Activated naive CD4-positive, alpha-beta T cell treated with anti-CD3 and anti-CD28 coated beads, Interleukin-2, amount 50 U/mL, for 24 hours (primary cell): Measurements from ENCODE around the gene HELZ2.
A peak's percentile ranks its signal among the peaks of the same experiment; 100 is the strongest.

Source experiments
- H3K27ac Mint-ChIP-seq: one replicate; pipeline ENCODE4 v1.8.0; 2021; ENCODE audit warnings: mild to moderate bottlenecking, mixed read lengths
- H3K27me3 Mint-ChIP-seq: one replicate; pipeline ENCODE4 v1.8.0; 2021; ENCODE audit warnings: mixed read lengths
- H3K36me3 Mint-ChIP-seq: one replicate; pipeline ENCODE4 v1.8.0; 2021; ENCODE audit warnings: mixed read lengths
- H3K4me1 Mint-ChIP-seq: one replicate; pipeline ENCODE4 v1.8.0; 2021; ENCODE audit warnings: mixed read lengths
- H3K4me3 Mint-ChIP-seq: one replicate; pipeline ENCODE4 v1.8.0; 2021; ENCODE audit warnings: mild to moderate bottlenecking, mixed read lengths
- H3K9me3 Mint-ChIP-seq: one replicate; pipeline ENCODE4 v1.8.0; 2021; ENCODE audit warnings: mixed read lengths

Gene HELZ2

GRCh38 chr20:63554361-63555278 lies 19.4 kb downstream of the HELZ2 start:
- H3K27ac Mint-ChIP-seq = no peak overlapping the region
- no peaks in the 10 kb centered on the region for H3K27me3 Mint-ChIP-seq
- H3K36me3 Mint-ChIP-seq = no peaks in the 10 kb centered on the region
- H3K4me3 Mint-ChIP-seq = peak overlapping the region; percentile 51
- H3K9me3 Mint-ChIP-seq = no peaks in the 10 kb centered on the region
- H3K4me1 Mint-ChIP-seq = peaks cover 11% of the 10 kb centered on the region

GRCh38 chr20:63553933-63554290 lies 20.1 kb downstream of the HELZ2 start, which contains the start of gene FNDC11:
Gene FNDC11, plus strand, starts transcription at chr20:63554159. Its CDS starts 1,505 bp downstream, at chr20:63555664.
- Mint-ChIP-seq H3K27me3 (peaks cover 2% of the 10 kb centered on the region), H3K4me1 (peaks cover 15% of the 10 kb centered on the region), H3K27ac (no peak within 1 kb of the TSS), H3K4me3 (peak within 1 kb of the TSS; percentile 52), H3K36me3 (no peaks in the 10 kb centered on the region), H3K9me3 (no peaks in the 10 kb centered on the region)

- no peaks in the 10 kb centered on the region for H3K9me3 Mint-ChIP-seq
- no peaks in the 10 kb centered on the region for H3K36me3 Mint-ChIP-seq
- H3K4me1 Mint-ChIP-seq = peaks cover 15% of the 10 kb centered on the region
- H3K27me3 Mint-ChIP-seq = peaks cover 2% of the 10 kb centered on the region
- H3K4me3 Mint-ChIP-seq = peak overlapping the region; percentile 52
- H3K27ac Mint-ChIP-seq = no peak overlapping the region
Observed at GRCh38 chr20:63553251-63553932, 20.6 kb downstream of the HELZ2 start.

- no peaks in the 10 kb centered on the region for H3K36me3 Mint-ChIP-seq
- peak overlapping the region; percentile 52 for H3K4me3 Mint-ChIP-seq
- peaks cover 15% of the 10 kb centered on the region for H3K4me1 Mint-ChIP-seq
- no peaks in the 10 kb centered on the region for H3K9me3 Mint-ChIP-seq
- H3K27ac Mint-ChIP-seq = peak overlapping the region; percentile 65
- H3K27me3 Mint-ChIP-seq = peaks cover 2% of the 10 kb centered on the region
Observed at GRCh38 chr20:63552481-63553249, 21.4 kb downstream of the HELZ2 start.

GRCh38 chr20:63551068-63551467 lies 23.0 kb downstream of the HELZ2 start:
- peak overlapping the region; percentile 42 for H3K27ac Mint-ChIP-seq
- H3K27me3 Mint-ChIP-seq = peaks cover 2% of the 10 kb centered on the region
- peaks cover 15% of the 10 kb centered on the region for H3K4me1 Mint-ChIP-seq
- H3K9me3 Mint-ChIP-seq = no peaks in the 10 kb centered on the region
- H3K36me3 Mint-ChIP-seq = no peaks in the 10 kb centered on the region
- no peak overlapping the region for H3K4me3 Mint-ChIP-seq

GRCh38 chr20:63549679-63550282 lies 24.3 kb downstream of the HELZ2 start:
- peaks cover 2% of the 10 kb centered on the region for H3K27me3 Mint-ChIP-seq
- no peak overlapping the region for H3K4me3 Mint-ChIP-seq
- H3K36me3 Mint-ChIP-seq = no peaks in the 10 kb centered on the region
- H3K27ac Mint-ChIP-seq = no peak overlapping the region
- no peaks in the 10 kb centered on the region for H3K9me3 Mint-ChIP-seq
- H3K4me1 Mint-ChIP-seq = peaks cover 18% of the 10 kb centered on the region

- H3K4me3 Mint-ChIP-seq = no peak overlapping the region
- H3K4me1 Mint-ChIP-seq = peaks cover 18% of the 10 kb centered on the region
- H3K9me3 Mint-ChIP-seq = no peaks in the 10 kb centered on the region
- H3K27me3 Mint-ChIP-seq = peaks cover 2% of the 10 kb centered on the region
- no peaks in the 10 kb centered on the region for H3K36me3 Mint-ChIP-seq
- no peak overlapping the region for H3K27ac Mint-ChIP-seq
Observed at GRCh38 chr20:63549019-63549418, 25.0 kb downstream of the HELZ2 start.

GRCh38 chr20:63548542-63548941 lies 25.5 kb downstream of the HELZ2 start:
- H3K4me3 Mint-ChIP-seq = no peak overlapping the region
- peaks cover 18% of the 10 kb centered on the region for H3K4me1 Mint-ChIP-seq
- H3K27me3 Mint-ChIP-seq = peaks cover 2% of the 10 kb centered on the region
- no peaks in the 10 kb centered on the region for H3K9me3 Mint-ChIP-seq
- H3K27ac Mint-ChIP-seq = no peak overlapping the region
- H3K36me3 Mint-ChIP-seq = no peaks in the 10 kb centered on the region

GRCh38 chr20:63547725-63548480 lies 26.1 kb downstream of the HELZ2 start, which contains the start of gene SRMS:
Gene SRMS, minus strand, starts transcription at chr20:63547749. Its CDS starts 286 bp downstream, at chr20:63547463.
- no peak within 1 kb of the TSS for H3K27ac Mint-ChIP-seq
- H3K27me3 Mint-ChIP-seq = peaks cover 2% of the 10 kb centered on the region
- H3K4me1 Mint-ChIP-seq = peaks cover 16% of the 10 kb centered on the region
- H3K36me3 Mint-ChIP-seq = no peaks in the 10 kb centered on the region
- no peak within 1 kb of the TSS for H3K4me3 Mint-ChIP-seq
- H3K9me3 Mint-ChIP-seq = no peaks in the 10 kb centered on the region

- Mint-ChIP-seq H3K27me3 (peaks cover 2% of the 10 kb centered on the region), H3K9me3 (no peaks in the 10 kb centered on the region), H3K4me3 (no peak overlapping the region), H3K4me1 (peaks cover 9% of the 10 kb centered on the region), H3K36me3 (no peaks in the 10 kb centered on the region), H3K27ac (no peak overlapping the region)
Observed at GRCh38 chr20:63546956-63547724, 26.9 kb downstream of the HELZ2 start.

- H3K27me3 Mint-ChIP-seq = peaks cover 2% of the 10 kb centered on the region
- no peak overlapping the region for H3K4me3 Mint-ChIP-seq
- H3K27ac Mint-ChIP-seq = no peak overlapping the region
- H3K4me1 Mint-ChIP-seq = peaks cover 7% of the 10 kb centered on the region
- no peaks in the 10 kb centered on the region for H3K9me3 Mint-ChIP-seq
- H3K36me3 Mint-ChIP-seq = no peaks in the 10 kb centered on the region
Observed at GRCh38 chr20:63546256-63546955, 27.6 kb downstream of the HELZ2 start.

GRCh38 chr20:63545814-63546213 lies 28.2 kb downstream of the HELZ2 start:
- Mint-ChIP-seq H3K4me3 (no peak overlapping the region), H3K27me3 (peaks cover 2% of the 10 kb centered on the region), H3K4me1 (peaks cover 7% of the 10 kb centered on the region), H3K36me3 (no peaks in the 10 kb centered on the region), H3K27ac (no peak overlapping the region), H3K9me3 (no peaks in the 10 kb centered on the region)

GRCh38 chr20:63544958-63545516 lies 29.0 kb downstream of the HELZ2 start:
- Mint-ChIP-seq H3K36me3 (no peaks in the 10 kb centered on the region), H3K9me3 (no peaks in the 10 kb centered on the region), H3K27ac (no peak overlapping the region), H3K4me3 (no peak overlapping the region), H3K4me1 (peaks cover 7% of the 10 kb centered on the region), H3K27me3 (peaks cover 2% of the 10 kb centered on the region)
